Naive thymus-derived CD8-positive, alpha-beta T cell (primary cell): ENCODE results near the gene RIPK3. TPM values are rescaled to one million over a fixed set of nuclear protein-coding genes. Genes with fewer than 3 reads are reported as not detected.
"Not testable (repeated sequence)": the region's sequence is repeated elsewhere in the genome, so short reads cannot be mapped to it uniquely, and the experiment has no call there.

Source experiments
- ATAC-seq, 2 donors: fragments of 150-1000 bp; cut with Tn5 transposase in 1 of 2; sonication (Bioruptor Pico), chemical (Tn5 transposase) in 1 of 2; 1 replicate in 1 of 2; 2 replicates in 1 of 2; pipeline ENCODE4 v1.10.0; 2021; ENCODE audit warnings: mild to moderate bottlenecking in 2 of 2, moderate library complexity in 2 of 2
- POLR2A ChIA-PET: fragments of 350-600 bp; sonication (Branson Sonifier 250); formaldehyde crosslinking; loops from one replicate; lab custom pipeline; 2021; ENCODE audit warnings: antibody characterized with exemption; lab: Charles Lee
- DNase-seq, 10 donors: peaks; one replicate each; pipeline versions ENCODE4 v3.0.0 to v3.0.0-alpha.2; 2020 to 2022
- H3K27ac Mint-ChIP-seq, 10 donors: one replicate each; pipeline ENCODE4 v1.8.0; 2020 to 2022; ENCODE audit warnings: mild to moderate bottlenecking in 10 of 10, mixed read lengths in 10 of 10, moderate library complexity in 4 of 10, inconsistent platforms in 1 of 10
- H3K27me3 Mint-ChIP-seq, 5 donors: one replicate each; pipeline ENCODE4 v1.8.0; 2021 to 2022; ENCODE audit warnings: mixed read lengths in 5 of 5
- H3K36me3 Mint-ChIP-seq, 3 donors: one replicate each; pipeline ENCODE4 v1.8.0; 2020 to 2022; ENCODE audit warnings: mixed read lengths in 3 of 3, mild to moderate bottlenecking in 2 of 3, inconsistent platforms in 1 of 3
- H3K4me1 Mint-ChIP-seq, 4 donors: one replicate each; pipeline ENCODE4 v1.8.0; 2021 to 2022; ENCODE audit warnings: mixed read lengths in 4 of 4
- H3K4me3 Mint-ChIP-seq, 10 donors: one replicate each; pipeline ENCODE4 v1.8.0; 2020 to 2022; ENCODE audit warnings: mild to moderate bottlenecking in 10 of 10, mixed read lengths in 10 of 10, moderate library complexity in 6 of 10, inconsistent platforms in 1 of 10
- H3K9me3 Mint-ChIP-seq, 9 donors: one replicate each; pipeline ENCODE4 v1.8.0; 2020 to 2022; ENCODE audit warnings: mixed read lengths in 9 of 9, mild to moderate bottlenecking in 3 of 9, inconsistent platforms in 1 of 9, moderate library complexity in 1 of 9
- polyA plus RNA-seq, 3 donors: library from polyadenylated mRNA; unstranded; fragments of 300-500 nt; fragmentation: Illumina TruSeq; gene quantifications; one replicate each; pipeline ENCODE4 v1.2.3, GENCODE V29; 2021
- total RNA-seq, 8 experiments: library from RNA in 2 of 8; stranded (reverse) in 2 of 8; gene quantifications; one replicate each; pipeline ENCODE4 v1.2.3 and lab custom pipeline; 2021 to 2026

Gene RIPK3
- total and polyA plus RNA-seq, 5 experiments from 2014 or later = 5.3 to 35.8 (median 11.1) TPM

DNA sequence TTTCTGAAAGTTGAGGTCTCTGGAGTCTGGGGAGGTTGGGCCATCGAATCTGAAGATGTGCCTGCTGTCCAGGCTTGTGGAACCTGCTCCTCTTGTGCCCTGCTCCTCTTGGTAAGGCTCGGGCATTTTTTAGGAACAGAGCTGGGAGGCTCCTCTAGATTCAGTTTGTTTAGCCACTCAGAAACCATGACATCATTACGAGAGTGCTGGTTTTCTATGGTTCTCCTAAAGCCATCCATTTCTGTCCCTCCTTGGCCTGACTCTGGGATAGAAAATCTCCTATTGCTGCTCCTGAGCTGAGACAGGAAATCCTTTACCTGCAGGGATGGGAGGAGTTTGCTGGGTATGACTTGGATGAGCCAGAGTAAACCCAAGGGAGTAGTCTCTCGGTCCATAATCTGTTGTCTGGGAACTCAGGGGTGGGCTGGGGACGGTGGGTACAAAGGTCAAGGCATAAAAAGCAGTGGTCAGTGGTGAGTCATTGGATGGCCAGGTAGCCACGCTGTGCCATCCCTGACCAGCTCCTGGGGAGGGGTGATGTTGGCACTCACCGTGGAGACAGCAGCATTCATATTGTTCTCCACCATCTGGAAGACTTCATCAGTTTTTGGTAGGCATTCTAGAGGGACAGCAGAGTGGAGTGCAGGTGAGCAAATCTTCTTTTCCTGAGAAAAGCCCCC lies 2.5 kb downstream of the RIPK3 start:
- H3K9me3 Mint-ChIP-seq = no peaks in the 10 kb centered on the region
- POLR2A ChIA-PET = interaction anchor here (7.0 kb wide), 1 partner anchor 94 kb away, joined by 53 read pairs; the partner anchor contains the start of genes CBLN3 and KHNYN
- ATAC-seq = no peak

DNA sequence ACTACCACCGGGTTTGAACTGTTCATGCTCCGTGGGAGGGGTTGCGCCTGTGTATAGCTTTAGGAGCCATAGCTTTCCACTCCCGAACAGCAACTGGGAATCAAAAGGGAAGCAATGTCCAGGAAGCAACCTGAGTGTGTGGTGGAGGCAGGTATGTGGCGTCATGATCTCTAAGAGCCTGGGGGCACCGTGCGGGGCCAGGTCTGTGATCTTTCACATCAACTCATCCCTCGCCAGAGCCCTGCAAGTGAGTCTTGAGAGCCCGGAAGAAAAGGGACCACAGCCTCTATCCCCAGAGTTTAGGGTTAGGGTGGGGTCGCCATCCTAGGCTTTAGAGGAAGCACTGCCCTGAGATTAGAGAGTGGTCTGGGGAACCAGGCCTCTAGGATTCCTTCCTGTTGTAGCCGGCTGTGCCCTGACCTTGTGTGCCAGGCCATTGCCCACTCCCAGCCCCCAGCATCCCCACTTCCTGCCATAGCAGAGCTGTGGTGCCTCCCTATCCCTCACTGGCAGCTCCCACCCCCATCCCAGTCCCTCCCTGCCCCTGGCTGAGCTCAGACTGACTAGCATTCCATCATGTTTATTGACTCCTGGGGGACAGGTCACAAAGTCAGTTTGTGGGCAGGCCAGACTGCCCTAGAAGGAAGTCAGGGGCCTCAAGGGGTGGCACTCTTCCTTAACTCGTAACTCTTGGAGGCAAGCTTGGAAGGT lies 4.2 kb downstream of the RIPK3 start:
- Mint-ChIP-seq H3K4me3 (peak overlapping the region in 8 of 10 donors; percentile 8 to 73 (median 54)), H3K36me3 (peaks cover 0 to 31% (median 7%) of the 10 kb centered on the region in 3 donors), H3K27me3 (peaks cover 10 to 34% (median 18%) of the 10 kb centered on the region in 5 donors), H3K9me3 (no peaks in the 10 kb centered on the region), H3K4me1 (peaks cover 18 to 67% (median 61%) of the 10 kb centered on the region in 4 donors), H3K27ac (peak overlapping the region in 1 of 10 donors; percentile 52)
- POLR2A ChIA-PET = interaction anchor here (0.6 to 7.0 kb wide), 4 partner anchors 91 to 100 kb away, joined by 4 to 99 read pairs (median 28); partner anchors contain the start of genes CBLN3 and KHNYN
- no peak for ATAC-seq
- no peak for DNase-seq

More for the DNA sequence above, 2.5 kb downstream of the RIPK3 start:
- DNase-seq = no peak
- Mint-ChIP-seq H3K27me3 (peaks cover 8 to 23% (median 15%) of the 10 kb centered on the region in 5 donors), H3K36me3 (peaks cover 0 to 31% (median 7%) of the 10 kb centered on the region in 3 donors), H3K4me3 (peak overlapping the region in 3 of 10 donors; percentile 24 to 98 (median 88)), H3K4me1 (peaks cover 13 to 55% (median 47%) of the 10 kb centered on the region in 4 donors), H3K27ac (peak overlapping the region in 2 of 10 donors; percentile 10 to 48)

DNA sequence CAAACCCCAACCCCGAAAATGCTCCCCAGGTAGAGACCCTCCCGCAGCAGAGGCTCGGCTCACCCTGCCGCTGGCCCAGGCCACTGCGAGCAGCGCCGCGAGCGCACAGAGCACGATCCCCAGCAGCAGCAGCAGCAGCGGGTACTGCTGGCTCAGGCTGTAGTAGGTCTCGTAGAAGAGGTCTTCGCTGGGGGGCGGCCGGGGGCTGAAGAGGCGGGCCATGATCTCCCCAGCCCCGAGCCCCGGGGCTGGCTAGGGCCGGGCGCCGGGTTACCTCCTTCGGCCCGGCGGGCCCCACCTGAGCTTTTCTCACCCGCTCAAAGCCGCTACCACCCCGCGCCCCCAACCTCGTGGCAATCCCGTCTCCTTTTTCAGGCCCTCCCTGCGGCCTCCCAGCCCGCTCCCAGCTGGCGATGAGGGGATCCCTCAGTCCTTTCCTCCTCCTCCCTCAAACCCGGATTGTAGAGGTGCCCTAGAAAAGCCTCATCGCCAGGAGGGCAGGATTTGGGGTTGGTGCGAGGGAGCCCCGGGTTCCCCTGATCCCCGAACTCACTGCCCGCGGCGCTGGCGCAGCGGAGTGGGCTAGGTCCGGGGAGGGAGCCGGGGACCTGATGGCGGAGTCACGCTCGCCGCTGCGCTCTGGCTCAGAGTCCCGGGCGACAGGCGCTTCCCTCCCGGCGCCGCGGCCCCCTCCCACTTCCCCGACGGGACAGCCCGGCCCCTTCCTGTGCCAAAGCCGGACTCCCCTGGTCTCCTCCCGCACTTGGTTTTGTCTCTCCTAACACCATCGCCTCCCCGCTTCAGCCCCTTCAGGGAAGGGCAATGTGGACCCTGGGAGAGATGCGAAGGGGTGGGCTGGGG lies 5.1 kb downstream of the RIPK3 start, which contains the start of gene ADCY4:
Gene ADCY4, minus strand, starts transcription at position 641 of the 861 bp plus-strand sequence. Its CDS starts 419 bp downstream, at position 222.
- H3K27ac Mint-ChIP-seq = peak within 1 kb of the TSS in 3 of 10 donors; percentile 29 to 59 (median 40)
- H3K4me1 Mint-ChIP-seq = peaks cover 15 to 70% (median 59%) of the 10 kb centered on the region in 4 donors
- H3K27me3 Mint-ChIP-seq = peaks cover 15 to 43% (median 19%) of the 10 kb centered on the region in 5 donors
- POLR2A ChIA-PET = interaction anchor here (1.1 to 5.4 kb wide), 4 partner anchors 24 to 101 kb away, joined by 4 to 99 read pairs (median 12); partner anchors contain the start of genes CBLN3, KHNYN, LTB4R and LTB4R2
- no peaks in the 10 kb centered on the region for H3K9me3 Mint-ChIP-seq
- ATAC-seq (peak; percentile 26 to 32), DNase-seq (peak in 3 of 10 donors; percentile 35 to 39 (median 38))
- peaks cover 0 to 31% (median 7%) of the 10 kb centered on the region in 3 donors for H3K36me3 Mint-ChIP-seq
- peak within 1 kb of the TSS in 9 of 10 donors; percentile 39 to 93 (median 73) for H3K4me3 Mint-ChIP-seq

GRCh38 chr14:24332268-24332993 lies 7.4 kb downstream of the RIPK3 start:
- Mint-ChIP-seq H3K9me3 (no peaks in the 10 kb centered on the region), H3K4me3 (peak overlapping the region; percentile 72 to 93 (median 84)), H3K27me3 (peaks cover 15 to 59% (median 22%) of the 10 kb centered on the region in 5 donors), H3K4me1 (peaks cover 19 to 75% (median 55%) of the 10 kb centered on the region in 4 donors), H3K27ac (peak overlapping the region; percentile 4 to 94 (median 67)), H3K36me3 (peaks cover 0 to 19% (median 7%) of the 10 kb centered on the region in 3 donors)
- DNase-seq = peak; percentile 57 to 93 (median 88)
- POLR2A ChIA-PET = interaction anchor here (0.5 to 5.4 kb wide), 18 partner anchors 11 to 1232 kb away, joined by 3 to 99 read pairs (median 4); partner anchors contain the start of genes CBLN3, CHMP4A, DHRS1 and IPO4
- ATAC-seq = peak; percentile 86 to 92

DNA sequence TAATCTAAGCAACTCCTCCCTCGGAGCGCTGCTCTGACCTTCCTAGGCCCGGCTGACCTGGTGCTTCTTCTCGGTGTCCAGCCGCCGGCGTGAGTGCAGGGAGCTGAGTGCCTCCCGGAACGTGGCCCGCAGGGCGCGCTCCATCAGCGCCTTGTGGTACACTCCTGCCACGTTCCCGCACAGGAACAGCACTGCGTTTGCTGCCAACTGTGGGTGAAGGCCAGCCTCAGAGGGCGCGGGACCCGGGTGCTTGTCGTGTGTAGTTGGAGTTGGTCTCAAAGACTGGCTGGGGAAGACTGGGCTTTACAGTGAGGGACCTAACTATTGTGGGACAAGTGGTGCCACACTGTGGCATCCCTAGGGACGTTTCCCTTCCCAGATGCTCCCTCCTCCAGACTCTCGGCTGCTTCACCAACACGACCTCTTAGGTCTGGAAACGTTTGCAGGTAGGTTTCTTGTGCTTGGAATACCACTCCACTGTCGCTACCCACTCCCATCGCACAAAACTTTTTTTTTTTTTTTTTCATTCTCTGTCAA lies 8.0 kb downstream of the RIPK3 start:
- ATAC-seq = no peak
- peaks cover 0 to 13% (median 7%) of the 10 kb centered on the region in 3 donors for H3K36me3 Mint-ChIP-seq
- DNase-seq = no peak

GRCh38 chr14:24330973-24331674 lies 8.7 kb downstream of the RIPK3 start:
- Mint-ChIP-seq H3K36me3 (peaks cover 0 to 7% (median 1%) of the 10 kb centered on the region in 3 donors), H3K4me3 (peak overlapping the region in 2 of 10 donors; percentile 29 to 36), H3K9me3 (no peaks in the 10 kb centered on the region), H3K27me3 (peaks cover 15 to 59% (median 22%) of the 10 kb centered on the region in 5 donors), H3K4me1 (peaks cover 22 to 78% (median 58%) of the 10 kb centered on the region in 4 donors), H3K27ac (peak overlapping the region in 2 of 10 donors; percentile 27 to 76)
- no peak for DNase-seq
- ATAC-seq = no peak
- POLR2A ChIA-PET = interaction anchor here (0.6 to 5.4 kb wide), 5 partner anchors 20 to 106 kb away, joined by 3 to 99 read pairs (median 33); partner anchors contain the start of genes CBLN3, KHNYN, LTB4R and LTB4R2

More for the DNA sequence above, 8.0 kb downstream of the RIPK3 start:
- Mint-ChIP-seq H3K27me3 (peaks cover 15 to 59% (median 22%) of the 10 kb centered on the region in 5 donors), H3K4me1 (peaks cover 23 to 81% (median 60%) of the 10 kb centered on the region in 4 donors), H3K9me3 (no peaks in the 10 kb centered on the region), H3K4me3 (peak overlapping the region; percentile 72 to 93 (median 84)), H3K27ac (peak overlapping the region; percentile 7 to 94 (median 67))
- POLR2A ChIA-PET = interaction anchor here (0.5 to 5.4 kb wide), 12 partner anchors 10 to 1231 kb away, joined by 3 to 99 read pairs (median 4); partner anchors contain the start of genes CBLN3, CHMP4A, DHRS1 and KHNYN

- POLR2A ChIA-PET = interaction anchor here (1.9 to 2.7 kb wide), 2 partner anchors 19 to 101 kb away, joined by 7 to 9 read pairs; partner anchors contain the start of genes LTB4R and LTB4R2
- peak overlapping the region in 4 of 10 donors; percentile 15 to 77 (median 36) for H3K4me3 Mint-ChIP-seq
Measured at GRCh38 chr14:24329736-24330135, 10.1 kb downstream of the RIPK3 start.

GRCh38 chr14:24329073-24329663 lies 10.6 kb downstream of the RIPK3 start:
- no peak for ATAC-seq
- peak overlapping the region in 4 of 10 donors; percentile 15 to 77 (median 36) for H3K4me3 Mint-ChIP-seq
- H3K27ac Mint-ChIP-seq = peak overlapping the region in 2 of 10 donors; percentile 54 to 87
- peaks cover 11 to 47% (median 14%) of the 10 kb centered on the region in 5 donors for H3K27me3 Mint-ChIP-seq
- H3K36me3 Mint-ChIP-seq = no peaks in the 10 kb centered on the region
- DNase-seq = no peak
- peaks cover 19 to 71% (median 46%) of the 10 kb centered on the region in 4 donors for H3K4me1 Mint-ChIP-seq
- no peaks in the 10 kb centered on the region for H3K9me3 Mint-ChIP-seq
- POLR2A ChIA-PET = interaction anchor here (0.6 to 2.7 kb wide), 5 partner anchors 19 to 112 kb away, joined by 3 to 9 read pairs (median 4); partner anchors contain the start of genes CBLN3, KHNYN, LTB4R and LTB4R2

More at GRCh38 chr14:24329736-24330135, 10.1 kb downstream of the RIPK3 start:
- peak in 2 of 10 donors; percentile 43 to 75 for DNase-seq
- Mint-ChIP-seq H3K27me3 (peaks cover 10 to 49% (median 15%) of the 10 kb centered on the region in 5 donors), H3K36me3 (no peaks in the 10 kb centered on the region), H3K27ac (peak overlapping the region in 2 of 10 donors; percentile 54 to 87), H3K4me1 (peaks cover 19 to 73% (median 51%) of the 10 kb centered on the region in 4 donors), H3K9me3 (no peaks in the 10 kb centered on the region)
- ATAC-seq = no peak

- not testable (repeated sequence) for DNase-seq, H3K4me3 Mint-ChIP-seq, H3K27ac Mint-ChIP-seq, H3K36me3 Mint-ChIP-seq, H3K9me3 Mint-ChIP-seq, ATAC-seq
- Mint-ChIP-seq H3K4me1 (peaks cover 19 to 58% (median 40%) of the 10 kb centered on the region in 4 donors), H3K27me3 (peaks cover 11 to 54% (median 13%) of the 10 kb centered on the region in 5 donors)
- POLR2A ChIA-PET = interaction anchor here (2.7 kb wide), 1 partner anchor 103 kb away, joined by 9 read pairs; no protein-coding TSS in a partner anchor
Measured at GRCh38 chr14:24327914-24328313, 11.9 kb downstream of the RIPK3 start.
